Progenitor cell of endocrine pancreas (in vitro differentiated cells): Measurements from ENCODE around the gene PPFIA3. TPM values are rescaled to one million over a fixed set of nuclear protein-coding genes. Genes with fewer than 3 reads are reported as not detected.

Experiments used
- DNase-seq: peaks from one replicate; pipeline ENCODE4 v3.0.0; 2021; ENCODE audit warnings: low spot score; ENCODE audit not compliant: unreplicated experiment
- H3K27ac Mint-ChIP-seq: 2 replicates; pipeline ENCODE4 v1.8.0; 2021; ENCODE audit warnings: mild to moderate bottlenecking, moderate library complexity, mixed read lengths
- H3K27me3 Mint-ChIP-seq: 2 replicates; pipeline ENCODE4 v1.8.0; 2021; ENCODE audit warnings: mixed read lengths
- H3K36me3 Mint-ChIP-seq: 2 replicates; pipeline ENCODE4 v1.8.0; 2022; ENCODE audit warnings: mixed read lengths; ENCODE audit not compliant: insufficient read depth
- H3K4me1 Mint-ChIP-seq: 2 replicates; pipeline ENCODE4 v1.8.0; 2021; ENCODE audit warnings: low read depth, mixed read lengths
- H3K4me3 Mint-ChIP-seq: 2 replicates; pipeline ENCODE4 v1.8.0; 2021; ENCODE audit warnings: low read depth, mild to moderate bottlenecking, moderate library complexity, mixed read lengths
- H3K9me3 Mint-ChIP-seq: 2 replicates; pipeline ENCODE4 v1.8.0; 2021; ENCODE audit warnings: low read depth, mixed read lengths
- CTCF ChIP-seq: fragments of 200-600 bp; sonication (generic); IDR thresholded peaks from one replicate; pipeline ENCODE4 v1.5.0; 2021; ENCODE audit warnings: antibody characterized with exemption, mild to moderate bottlenecking; ENCODE audit not compliant: unreplicated experiment
- total RNA-seq: library from RNA; stranded (reverse); gene quantifications from 2 replicates; pipeline ENCODE4 v1.2.1, GENCODE V29; 2021

PPFIA3 gene
- total RNA-seq, 1 donor from 2014 or later: 6.7 TPM

GRCh38 chr19:49135686-49136085 lies 16.3 kb downstream of the PPFIA3 start:
- no peak for DNase-seq
- Mint-ChIP-seq H3K36me3 (peaks cover 2% of the 10 kb centered on the region), H3K27me3 (peaks cover 29% of the 10 kb centered on the region), H3K4me1 (no peaks in the 10 kb centered on the region), H3K27ac (no peak overlapping the region), H3K4me3 (no peak overlapping the region), H3K9me3 (peaks cover 2% of the 10 kb centered on the region)
- TF ChIP-seq CTCF: no peak

DNA sequence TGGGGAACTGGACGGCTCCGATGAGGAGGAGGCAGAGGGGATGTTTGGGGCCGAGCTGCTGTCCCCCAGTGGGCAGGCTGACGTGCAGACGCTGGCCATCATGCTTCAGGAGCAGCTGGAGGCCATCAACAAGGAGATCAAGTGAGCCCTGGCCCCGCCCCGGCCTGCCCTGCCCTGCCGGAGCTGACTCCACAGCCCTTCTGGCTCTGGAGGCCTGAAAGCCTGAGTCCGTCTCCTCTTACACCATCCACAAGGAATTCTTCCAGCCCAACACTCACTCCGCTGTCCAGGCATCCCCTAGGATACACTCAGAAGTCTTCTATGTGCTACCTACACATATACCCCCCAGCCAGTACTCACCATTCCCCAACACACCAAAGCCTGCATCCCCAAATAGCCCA lies 17.4 kb downstream of the PPFIA3 start:
- Mint-ChIP-seq H3K27ac (no peak overlapping the region), H3K27me3 (peaks cover 36% of the 10 kb centered on the region), H3K9me3 (peaks cover 2% of the 10 kb centered on the region), H3K4me3 (no peak overlapping the region), H3K36me3 (peaks cover 2% of the 10 kb centered on the region), H3K4me1 (no peaks in the 10 kb centered on the region)
- TF ChIP-seq CTCF: no peak
- no peak for DNase-seq

DNA sequence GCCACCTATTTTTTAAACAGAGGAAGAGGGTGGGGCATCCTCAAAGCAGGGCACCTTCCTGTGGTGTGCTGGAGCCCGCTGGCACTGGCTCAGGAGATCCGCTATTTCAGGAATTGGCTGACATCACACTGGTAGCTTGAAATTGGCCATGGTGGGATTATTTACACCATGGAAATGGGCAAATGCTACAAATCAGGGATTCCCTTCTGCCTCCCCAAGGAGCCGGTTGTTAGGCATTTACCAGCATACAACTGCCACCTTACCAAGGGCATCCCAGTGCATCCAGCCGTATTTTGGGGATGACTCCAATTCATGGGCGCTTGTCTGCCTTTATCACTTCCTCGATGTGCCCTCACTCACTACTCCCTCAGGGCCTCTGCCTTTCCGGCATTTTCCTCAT lies 21.6 kb downstream of the PPFIA3 start:
- TF ChIP-seq CTCF: no peak
- peaks cover 2% of the 10 kb centered on the region for H3K36me3 Mint-ChIP-seq
- H3K27me3 Mint-ChIP-seq: peaks cover 37% of the 10 kb centered on the region
- no peak overlapping the region for H3K4me3 Mint-ChIP-seq
- peaks cover 2% of the 10 kb centered on the region for H3K9me3 Mint-ChIP-seq
- DNase-seq: no peak
- H3K4me1 Mint-ChIP-seq: peaks cover 7% of the 10 kb centered on the region
- peak overlapping the region; percentile 45 for H3K27ac Mint-ChIP-seq

DNA sequence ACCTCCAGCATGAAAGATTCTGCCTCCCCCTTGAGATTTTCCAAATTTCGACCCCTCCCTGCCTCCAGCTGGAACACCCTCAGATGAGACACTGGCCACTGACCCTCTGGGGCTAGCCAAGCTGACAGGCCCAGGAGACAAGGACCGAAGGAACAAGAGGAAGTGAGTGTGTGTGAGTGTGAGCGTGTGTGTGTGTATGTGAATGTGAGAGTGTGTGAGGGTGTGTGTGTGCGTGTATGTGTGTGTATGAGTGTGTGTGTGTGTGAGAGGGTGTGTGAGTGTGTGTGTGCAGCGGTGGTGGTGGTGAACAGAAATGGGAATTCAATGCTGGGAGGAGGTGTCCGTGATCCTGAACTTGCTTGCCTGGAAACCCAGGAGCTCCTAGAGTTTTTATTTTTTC lies 22.0 kb downstream of the PPFIA3 start:
- Mint-ChIP-seq H3K36me3 (peaks cover 2% of the 10 kb centered on the region), H3K9me3 (peaks cover 2% of the 10 kb centered on the region), H3K27ac (no peak overlapping the region), H3K27me3 (peaks cover 39% of the 10 kb centered on the region), H3K4me3 (no peak overlapping the region), H3K4me1 (peaks cover 9% of the 10 kb centered on the region)
- DNase-seq: no peak
- no peak for TF ChIP-seq CTCF

DNA sequence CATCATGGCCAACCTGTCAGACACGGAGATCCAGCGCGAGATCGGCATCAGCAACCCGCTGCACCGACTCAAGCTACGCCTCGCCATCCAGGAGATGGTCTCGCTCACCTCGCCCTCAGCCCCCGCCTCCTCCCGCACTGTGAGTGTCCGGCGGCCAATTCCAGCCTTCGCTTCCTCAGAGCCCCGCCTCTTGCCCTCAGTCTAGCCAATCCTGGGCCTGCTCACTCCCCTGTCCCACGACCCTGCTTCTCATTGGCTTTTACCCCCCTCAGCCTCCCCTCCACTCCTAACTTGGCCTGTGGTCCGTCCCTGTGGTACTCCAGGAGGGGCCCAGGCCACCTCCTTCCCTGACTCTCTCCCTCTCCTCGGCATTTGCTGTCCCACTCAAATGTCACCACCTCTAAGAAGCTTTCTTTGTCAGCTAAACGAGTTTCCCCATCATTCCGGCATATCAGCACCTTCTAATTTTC lies 23.6 kb downstream of the PPFIA3 start:
- peaks cover 10% of the 10 kb centered on the region for H3K4me1 Mint-ChIP-seq
- DNase-seq: peak; percentile 79
- H3K36me3 Mint-ChIP-seq: no peaks in the 10 kb centered on the region
- peak overlapping the region; percentile 80 for H3K27ac Mint-ChIP-seq
- TF ChIP-seq CTCF: no peak
- no peaks in the 10 kb centered on the region for H3K9me3 Mint-ChIP-seq
- peaks cover 40% of the 10 kb centered on the region for H3K27me3 Mint-ChIP-seq
- H3K4me3 Mint-ChIP-seq: peak overlapping the region; percentile 82
